HG02798 (cell line): ENCODE measurements around the gene RUNX2.
A peak's percentile ranks its signal among the peaks of the same experiment; 100 is the strongest.
"Not testable (repeated sequence)": the region's sequence is repeated elsewhere in the genome, so short reads cannot be mapped to it uniquely, and the experiment has no call there.

Experiments used
- ATAC-seq: cut with Tn5 transposase; IDR thresholded peaks from one replicate; pipeline ENCODE4 v1.9.1; 2021; ENCODE audit warnings: mild to moderate bottlenecking; ENCODE audit not compliant: unreplicated experiment, poor library complexity

RUNX2 gene

GRCh38 chr6:45655745-45656476, 327.8 kb downstream of the RUNX2 start:
- ATAC-seq: no peak

GRCh38 chr6:45657226-45657625, 329.1 kb downstream of the RUNX2 start:
- no peak for ATAC-seq

GRCh38 chr6:45658400-45658799, 330.3 kb downstream of the RUNX2 start:
- no peak for ATAC-seq

- no peak for ATAC-seq
Measured at GRCh38 chr6:45658958-45659357, 330.8 kb downstream of the RUNX2 start.

- ATAC-seq: no peak
Measured at GRCh38 chr6:45661661-45662060, 333.5 kb downstream of the RUNX2 start.

GRCh38 chr6:45663251-45664221, 335.4 kb downstream of the RUNX2 start:
- no peak for ATAC-seq

- no peak for ATAC-seq
Measured at GRCh38 chr6:45664707-45665106, 336.6 kb downstream of the RUNX2 start.

- ATAC-seq: no peak
Measured at GRCh38 chr6:45665859-45666258, 337.7 kb downstream of the RUNX2 start.

- no peak for ATAC-seq
Measured at GRCh38 chr6:45666846-45667245, 338.7 kb downstream of the RUNX2 start.

GRCh38 chr6:45667300-45667699, 339.2 kb downstream of the RUNX2 start:
- ATAC-seq: no peak

- ATAC-seq: no peak
Measured at GRCh38 chr6:45667766-45668165, 339.6 kb downstream of the RUNX2 start.

- ATAC-seq: no peak
Measured at GRCh38 chr6:45668705-45669104, 340.6 kb downstream of the RUNX2 start.

GRCh38 chr6:45673167-45673566, 345.0 kb downstream of the RUNX2 start:
- ATAC-seq: not testable (repeated sequence)

GRCh38 chr6:45675166-45675565, 347.0 kb downstream of the RUNX2 start:
- ATAC-seq: not testable (repeated sequence)

- no peak for ATAC-seq
Measured at GRCh38 chr6:45675634-45676033, 347.5 kb downstream of the RUNX2 start.

- no peak for ATAC-seq
Measured at GRCh38 chr6:45676380-45676779, 348.2 kb downstream of the RUNX2 start.

GRCh38 chr6:45677381-45678284, 349.5 kb downstream of the RUNX2 start:
- ATAC-seq: peak; percentile 49

- no peak for ATAC-seq
Measured at GRCh38 chr6:45678285-45678607, 350.1 kb downstream of the RUNX2 start.

GRCh38 chr6:45679163-45679562, 351.0 kb downstream of the RUNX2 start:
- no peak for ATAC-seq

- ATAC-seq: no peak
Measured at GRCh38 chr6:45679631-45680030, 351.5 kb downstream of the RUNX2 start.
